GM12878 (cell line): Measurements from ENCODE around the gene PROSER2. TPM values are rescaled to one million over a fixed set of nuclear protein-coding genes. Genes with fewer than 3 reads are reported as not detected.

Experiments
- ATAC-seq: fragments of 200-7000 bp; cut with Tn5 transposase; 3 replicates; pipeline ENCODE4 v1.9.1; 2020; ENCODE audit warnings: mild to moderate bottlenecking, moderate library complexity
- BruUV-seq: library from RNA; stranded (reverse); fragments of 400-500 nt; replicated peaks from 2 replicates; lab custom pipeline; 2021; lab: Mats Ljungman, UMichigan
- CTCF ChIA-PET: fragments of 300-600 bp; sonication (Branson Sonifier 250); formaldehyde crosslinking; extraction: SDS; loops from one replicate; lab custom pipeline; 2021; ENCODE audit warnings: inconsistent platforms; lab: Yijun Ruan, JAX
- POLR2A ChIA-PET: fragments of 350-600 bp; formaldehyde crosslinking; extraction: SDS; loops from one replicate; lab custom pipeline; 2021; ENCODE audit warnings: inconsistent platforms; lab: Charles Lee
- RAD21 ChIA-PET: fragments of 300-600 bp; sonication (Branson Sonifier 250); formaldehyde crosslinking; loops from one replicate; lab custom pipeline; 2023; ENCODE audit warnings: antibody characterized with exemption; ENCODE audit not compliant: unreplicated experiment; lab: Charles Lee
- SMC1A ChIA-PET: fragments of 300-600 bp; sonication (Branson Sonifier 250); formaldehyde crosslinking; loops from one replicate; lab custom pipeline; 2023; ENCODE audit not compliant: unreplicated experiment, uncharacterized antibody; lab: Charles Lee
- DNase-seq: peaks from one replicate; pipeline ENCODE4 v3.0.0-alpha.2; 2011; ENCODE audit warnings: low read depth, low spot score
- FAIRE-seq: peaks from 3 replicates; lab custom pipeline; 2011; peaks lifted over from hg19 to GRCh38; lab: Jason Lieb, UNC
- H2AFZ ChIP-seq: 2 replicates; pipeline ENCODE4 v1.6.0; 2011; ENCODE audit warnings: low read depth, low read length, control low read depth; ENCODE audit not compliant: control insufficient read depth
- H3K27ac ChIP-seq: 2 replicates; pipeline ENCODE4 v1.5.1; 2011; ENCODE audit warnings: control low read depth; ENCODE audit not compliant: control insufficient read depth, insufficient read depth
- H3K27me3 ChIP-seq, 2 experiments: replicated peaks in 1 of 2; 2 replicates each; pipeline versions ENCODE4 v1.6.0 to v1.6.1; 2011; ENCODE audit warnings: low read length in 1 of 2; ENCODE audit not compliant: control insufficient read depth in 2 of 2, insufficient read depth in 2 of 2
- H3K36me3 ChIP-seq, 2 experiments: 2 replicates each; pipeline ENCODE4 v1.5.1; 2011; ENCODE audit warnings: low read length in 1 of 2; ENCODE audit not compliant: control insufficient read depth in 2 of 2, insufficient read depth in 2 of 2
- H3K4me1 ChIP-seq: 2 replicates; pipeline ENCODE4 v1.6.1; 2011; ENCODE audit warnings: mild to moderate bottlenecking, low read length, moderate library complexity, mixed read lengths; ENCODE audit not compliant: control insufficient read depth, insufficient read depth
- H3K4me2 ChIP-seq: 2 replicates; pipeline ENCODE4 v1.6.0; 2011; ENCODE audit warnings: control low read depth; ENCODE audit not compliant: control insufficient read depth, insufficient read depth
- H3K4me3 ChIP-seq: fragments of 200-600 bp; sonication (generic); 2 replicates; pipeline ENCODE4 v1.5.1; 2016
- H3K79me2 ChIP-seq: 2 replicates; pipeline ENCODE4 v1.6.0; 2011; ENCODE audit warnings: low read length; ENCODE audit not compliant: control insufficient read depth, insufficient read depth
- H3K9ac ChIP-seq: 2 replicates; pipeline ENCODE4 v1.8.0; 2011; ENCODE audit warnings: low read length, control low read depth, mixed read lengths; ENCODE audit not compliant: control insufficient read depth, insufficient read depth
- H3K9me3 ChIP-seq: replicated peaks from 3 replicates; pipeline ENCODE4 v1.5.1; 2011; ENCODE audit warnings: mild to moderate bottlenecking, low read length; ENCODE audit not compliant: control insufficient read depth, insufficient read depth
- H4K20me1 ChIP-seq: 2 replicates; pipeline ENCODE4 v1.6.0; 2011; ENCODE audit not compliant: control insufficient read depth, insufficient read depth
- NBN ChIP-seq: fragments of 450-650 bp; IDR thresholded peaks from 2 replicates; pipeline ENCODE4 v1.6.1; 2016
- RAD21 ChIP-seq: IDR thresholded peaks from 2 replicates; pipeline ENCODE4 v1.6.1; 2011; ENCODE audit warnings: mild to moderate bottlenecking, low read depth, low read length, moderate library complexity; ENCODE audit not compliant: insufficient read depth
- SP1 ChIP-seq: IDR thresholded peaks from one replicate; pipeline ENCODE4 v1.6.1; 2011; ENCODE audit warnings: low read depth, low read length
- ZSCAN29 ChIP-seq: fragments of 450-650 bp; IDR thresholded peaks from 2 replicates; pipeline ENCODE4 v1.6.1; 2017; ENCODE audit warnings: mild to moderate bottlenecking, moderate library complexity
- WGBS: methylation state at CpG from one replicate; pipeline ENCODE4 v1.1.6; 2016; ENCODE audit warnings: low lambda C conversion rate; ENCODE audit not compliant: insufficient replicate concordance, insufficient coverage; ENCODE audit errors: missing lambda C conversion rate; 5-methylcytosine and 5-hydroxymethylcytosine counted together
- in situ Hi-C: fragments of 300-500 bp; cut with MboI; formaldehyde crosslinking; loops from 9 replicates; pipeline ENCODE4 v1.14.3; 2018; ENCODE audit warnings: mixed read lengths
- intact Hi-C: fragments of 100-400 bp; cut with micrococcal nuclease; formaldehyde crosslinking; loops from one replicate; pipeline ENCODE4 v1.14.2; 2022; ENCODE audit not compliant: unreplicated experiment
- polyA plus RNA-seq, 11 experiments: library from polyadenylated mRNA; depleted of rRNA in 4 of 11; unstranded in 6 of 11; stranded (reverse) in 5 of 11; fragments of >200 nt; fragmentation: Nextera tagmentation in 4 of 11; fragmentation: Illumina TruSeq in 1 of 11; extraction: Ambion mirVana in 4 of 11; extraction: Trizol in 1 of 11; gene quantifications; 1 replicate in 1 of 11; 2 replicates in 10 of 11; pipeline versions ENCODE4 v1.2.1 to v1.2.3, GENCODE V29; 2011 to 2016; ENCODE audit warnings: inconsistent platforms in 2 of 11, missing spikeins in 2 of 11, low read depth in 1 of 11
- total RNA-seq, 4 experiments: library from RNA; depleted of rRNA in 3 of 4; stranded (reverse); fragments of >200 nt in 3 of 4; fragmentation: Illumina TruSeq in 1 of 4; extraction: Trizol in 1 of 4; gene quantifications; 2 replicates each; pipeline versions ENCODE4 v1.2.1 to v1.2.3, GENCODE V29; 2013 to 2021
- TF ChIP-seq, protein P1 (sequence below): IDR thresholded peaks from 2 replicates; pipeline ENCODE4 v1.6.1; 2012; ENCODE audit warnings: low read depth, low read length, improper control_type of control experiment
- TF ChIP-seq, protein P2 (sequence below): fragments of 450-650 bp; IDR thresholded peaks from 2 replicates; pipeline ENCODE4 v1.6.1; 2017; ENCODE audit warnings: low read depth, mild to moderate bottlenecking, moderate library complexity

Gene PROSER2
- total and polyA plus RNA-seq, 10 of the 15 experiments (the other 5 are each of a cell fraction or from before 2014, with no cell fraction given) = 0.04 to 0.25 (median 0.07) TPM; not detected in 6

GRCh38 chr10:11866199-11866925 is 43.2 kb downstream of the PROSER2 start:
- no TSS peak for BruUV-seq
- ATAC-seq = no peak
- TF ChIP-seq NBN = no peak
- TF ChIP-seq, protein P1, sequence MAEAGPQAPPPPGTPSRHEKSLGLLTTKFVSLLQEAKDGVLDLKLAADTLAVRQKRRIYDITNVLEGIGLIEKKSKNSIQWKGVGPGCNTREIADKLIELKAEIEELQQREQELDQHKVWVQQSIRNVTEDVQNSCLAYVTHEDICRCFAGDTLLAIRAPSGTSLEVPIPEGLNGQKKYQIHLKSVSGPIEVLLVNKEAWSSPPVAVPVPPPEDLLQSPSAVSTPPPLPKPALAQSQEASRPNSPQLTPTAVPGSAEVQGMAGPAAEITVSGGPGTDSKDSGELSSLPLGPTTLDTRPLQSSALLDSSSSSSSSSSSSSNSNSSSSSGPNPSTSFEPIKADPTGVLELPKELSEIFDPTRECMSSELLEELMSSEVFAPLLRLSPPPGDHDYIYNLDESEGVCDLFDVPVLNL = no peak
- TF ChIP-seq, protein P2, sequence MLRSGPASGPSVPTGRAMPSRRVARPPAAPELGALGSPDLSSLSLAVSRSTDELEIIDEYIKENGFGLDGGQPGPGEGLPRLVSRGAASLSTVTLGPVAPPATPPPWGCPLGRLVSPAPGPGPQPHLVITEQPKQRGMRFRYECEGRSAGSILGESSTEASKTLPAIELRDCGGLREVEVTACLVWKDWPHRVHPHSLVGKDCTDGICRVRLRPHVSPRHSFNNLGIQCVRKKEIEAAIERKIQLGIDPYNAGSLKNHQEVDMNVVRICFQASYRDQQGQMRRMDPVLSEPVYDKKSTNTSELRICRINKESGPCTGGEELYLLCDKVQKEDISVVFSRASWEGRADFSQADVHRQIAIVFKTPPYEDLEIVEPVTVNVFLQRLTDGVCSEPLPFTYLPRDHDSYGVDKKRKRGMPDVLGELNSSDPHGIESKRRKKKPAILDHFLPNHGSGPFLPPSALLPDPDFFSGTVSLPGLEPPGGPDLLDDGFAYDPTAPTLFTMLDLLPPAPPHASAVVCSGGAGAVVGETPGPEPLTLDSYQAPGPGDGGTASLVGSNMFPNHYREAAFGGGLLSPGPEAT = no peak
- no peak for TF ChIP-seq ZSCAN29
- no peak for TF ChIP-seq RAD21
- no peak for TF ChIP-seq SP1
- TF ChIP-seq, all 136 proteins: peak for 0
- no peak overlapping the region for H3K9ac ChIP-seq
- in situ Hi-C loops (no loop called here), intact Hi-C loops (no loop called here)
- H3K4me2 ChIP-seq = no peak overlapping the region
- H3K27ac ChIP-seq = no peak overlapping the region
- H3K9me3 ChIP-seq = no peaks in the 10 kb centered on the region
- ChIA-PET CTCF (no interaction called here), RAD21 (no interaction called here), POLR2A (no interaction called here), SMC1A (no interaction called here)
- H3K79me2 ChIP-seq = no peaks in the 10 kb centered on the region
- no peaks in the 10 kb centered on the region for H3K36me3 ChIP-seq
- peaks cover 12% of the 10 kb centered on the region for H3K4me1 ChIP-seq
- peaks cover 0 to 2% of the 10 kb centered on the region in 2 experiments; a peak in 1 of 4 replicates for H3K27me3 ChIP-seq
- no peaks in the 10 kb centered on the region for H4K20me1 ChIP-seq
- H2AFZ ChIP-seq = no peak overlapping the region
- DNase-seq = no peak
- WGBS = 75% methylated on average over 18 of the region's 18 CpGs
- no peak overlapping the region for H3K4me3 ChIP-seq
- FAIRE-seq = no peak
